Renal cortical epithelial cell (primary cell): ENCODE data around the gene NR0B1. TPM values are rescaled to one million over a fixed set of nuclear protein-coding genes. Genes with fewer than 3 reads are reported as not detected.
A peak's percentile ranks its signal among the peaks of the same experiment; 100 is the strongest.

Experiments used
- DNase-seq: peaks from one replicate; pipeline ENCODE4 v3.0.0-alpha.2; 2011; ENCODE audit warnings: low read depth
- total RNA-seq: library from RNA; depleted of rRNA; stranded (reverse); fragments of >200 nt; gene quantifications from 2 replicates; pipeline ENCODE4 v1.2.3, GENCODE V29; 2014

NR0B1 gene
- total RNA-seq, 1 donor from 2014 or later = 0.10 TPM

DNA sequence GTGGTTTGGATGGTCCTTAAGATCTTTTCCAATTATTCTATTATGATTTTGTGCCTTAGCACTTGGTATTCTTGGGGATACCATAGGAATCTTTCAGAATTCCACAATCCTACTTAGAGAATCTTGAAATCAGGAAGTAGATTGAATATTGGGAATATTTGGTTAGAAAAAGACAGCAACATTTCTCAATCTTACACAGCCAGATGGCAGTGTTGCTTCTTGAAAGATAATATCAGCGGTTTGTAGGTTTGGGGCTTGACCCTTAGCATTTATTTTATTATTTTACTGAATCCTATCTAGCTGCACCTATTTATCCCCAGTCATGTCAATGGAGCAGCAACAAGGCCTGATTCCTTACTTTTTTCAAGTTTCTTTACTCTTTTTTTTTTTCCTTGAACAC, 33.7 kb downstream of the NR0B1 start:
- DNase-seq = peak; percentile 23

DNA sequence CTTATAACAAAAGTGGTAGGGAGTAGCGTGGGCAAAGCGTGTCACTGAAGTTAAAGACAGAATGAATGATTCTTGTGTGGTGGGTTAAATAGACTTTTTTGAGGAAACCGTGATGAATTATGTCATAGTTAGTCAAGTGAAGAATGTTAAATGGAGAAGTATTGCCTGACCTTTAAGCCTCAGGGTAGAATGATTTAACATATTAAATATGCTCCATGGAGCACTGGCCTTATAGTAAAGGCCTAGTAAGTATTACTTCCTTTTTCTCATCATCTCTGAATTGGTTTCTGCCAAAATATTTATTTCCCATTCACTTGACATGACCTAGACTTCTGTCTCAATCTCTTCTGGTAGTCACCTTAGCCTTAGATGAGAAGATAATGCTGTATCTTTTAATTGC, 38.6 kb downstream of the NR0B1 start:
- DNase-seq = no peak

DNA sequence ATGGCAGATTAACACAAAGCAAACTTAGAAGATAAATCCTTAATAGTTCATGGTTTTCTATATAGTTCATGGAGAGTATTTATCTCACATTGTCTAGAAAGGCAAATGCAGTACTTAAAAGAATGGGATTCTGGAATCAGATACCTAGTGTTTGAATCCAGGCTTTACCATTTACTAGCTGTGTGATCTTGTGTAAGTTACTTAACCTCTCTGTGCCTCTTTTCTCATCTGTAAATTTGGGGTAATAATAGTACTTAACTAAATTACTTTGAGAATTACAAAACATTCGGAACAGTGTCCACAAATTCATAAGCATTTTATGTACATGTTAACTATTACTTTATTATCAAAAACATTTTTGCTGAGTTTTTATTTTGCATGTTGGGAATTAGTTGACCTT, 46.4 kb downstream of the NR0B1 start:
- no peak for DNase-seq

GRCh38 chrX:30261012-30261411, 48.2 kb downstream of the NR0B1 start:
- no peak for DNase-seq

DNA sequence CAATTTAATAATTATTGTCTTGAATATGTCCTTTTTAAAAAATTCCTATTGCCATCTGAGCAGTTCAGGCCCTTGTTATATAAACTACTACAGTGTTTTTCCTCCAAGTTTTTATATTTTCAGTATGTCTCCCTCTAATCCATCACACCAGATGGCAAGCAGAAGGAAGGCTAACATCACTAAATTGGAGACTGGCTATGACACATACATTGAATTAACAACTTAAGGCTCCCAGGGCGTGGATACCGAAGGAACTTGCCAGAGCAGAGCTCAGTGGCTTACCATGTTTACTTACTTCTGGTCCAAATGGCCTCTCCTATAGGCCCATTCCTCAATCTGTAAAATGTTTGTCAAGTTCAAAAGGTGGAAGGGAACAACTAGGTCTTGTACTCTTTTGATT, 49.3 kb downstream of the NR0B1 start:
- no peak for DNase-seq

Other genes starting within 250 kb of the NR0B1 start
- gene MAGEB2, start 93.8 kb downstream of the NR0B1 start, total RNA-seq = not detected in 2 replicates
- gene MAGEB3, start 78.7 kb downstream of the NR0B1 start, total RNA-seq = not detected in 2 replicates
- gene MAGEB4, start 67.4 kb downstream of the NR0B1 start, total RNA-seq = not detected in 2 replicates
- gene MAGEB1, start 62.2 kb downstream of the NR0B1 start, total RNA-seq = not detected in 2 replicates